ENCODE data around the gene CCDC60.

DNA sequence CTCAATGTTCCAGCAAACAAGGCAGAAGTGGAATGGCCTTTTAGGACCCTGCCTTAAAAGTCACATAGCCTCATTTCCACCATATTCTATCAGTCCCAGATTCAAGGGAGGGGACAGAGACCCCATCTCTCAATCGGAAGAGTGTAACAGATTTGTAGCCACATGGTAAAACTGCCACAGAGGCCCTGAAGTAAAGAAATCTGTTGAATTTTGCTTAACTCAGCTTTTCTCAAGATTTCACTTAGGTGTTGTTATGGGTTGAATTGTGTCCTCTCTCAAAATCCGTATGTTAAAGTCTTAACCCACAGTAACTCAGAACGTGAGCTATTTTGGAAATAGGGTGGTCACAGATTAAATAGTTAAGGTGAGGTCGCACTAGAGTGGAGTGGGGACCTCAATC is 22.7 kb upstream of the CCDC60 start:
- TF ChIP-seq, protein P1, sequence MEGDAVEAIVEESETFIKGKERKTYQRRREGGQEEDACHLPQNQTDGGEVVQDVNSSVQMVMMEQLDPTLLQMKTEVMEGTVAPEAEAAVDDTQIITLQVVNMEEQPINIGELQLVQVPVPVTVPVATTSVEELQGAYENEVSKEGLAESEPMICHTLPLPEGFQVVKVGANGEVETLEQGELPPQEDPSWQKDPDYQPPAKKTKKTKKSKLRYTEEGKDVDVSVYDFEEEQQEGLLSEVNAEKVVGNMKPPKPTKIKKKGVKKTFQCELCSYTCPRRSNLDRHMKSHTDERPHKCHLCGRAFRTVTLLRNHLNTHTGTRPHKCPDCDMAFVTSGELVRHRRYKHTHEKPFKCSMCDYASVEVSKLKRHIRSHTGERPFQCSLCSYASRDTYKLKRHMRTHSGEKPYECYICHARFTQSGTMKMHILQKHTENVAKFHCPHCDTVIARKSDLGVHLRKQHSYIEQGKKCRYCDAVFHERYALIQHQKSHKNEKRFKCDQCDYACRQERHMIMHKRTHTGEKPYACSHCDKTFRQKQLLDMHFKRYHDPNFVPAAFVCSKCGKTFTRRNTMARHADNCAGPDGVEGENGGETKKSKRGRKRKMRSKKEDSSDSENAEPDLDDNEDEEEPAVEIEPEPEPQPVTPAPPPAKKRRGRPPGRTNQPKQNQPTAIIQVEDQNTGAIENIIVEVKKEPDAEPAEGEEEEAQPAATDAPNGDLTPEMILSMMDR (IDR thresholded peaks at IDR 0.05): no peak
- no peak for TF ChIP-seq POLR2A (IDR thresholded peaks at IDR 0.05)
